ENCODE results near the gene CEACAM7.

Gene CEACAM7

GRCh38 chr19:41638641-41639081, 49.4 kb downstream of the CEACAM7 start:
- no peaks in the 10 kb centered on the region for H3K4me1 ChIP-seq (ENCODE audit: insufficient read depth, low read length, severe bottlenecking)
- H3F3A ChIP-seq (ENCODE audit: insufficient read depth, low read length): no peaks in the 10 kb centered on the region
- no peak overlapping the region for H3K4me3 ChIP-seq (ENCODE audit: low read depth, low read length, poor library complexity, severe bottlenecking)
- no peaks in the 10 kb centered on the region for H4K20me1 ChIP-seq (ENCODE audit: insufficient read depth, low read length)
- H3K79me2 ChIP-seq (ENCODE audit: insufficient read depth, low read length): no peaks in the 10 kb centered on the region
- no peaks in the 10 kb centered on the region for H3K36me3 ChIP-seq (ENCODE audit: insufficient read depth, low read length)
- H3K4me2 ChIP-seq (ENCODE audit: low read length): no peak overlapping the region
- H2AFZ ChIP-seq (ENCODE audit: low read length): no peak overlapping the region
- no peak overlapping the region for H3K27ac ChIP-seq (ENCODE audit: low read depth, low read length, poor library complexity, severe bottlenecking)
- H3K27me3 ChIP-seq (ENCODE audit: insufficient read depth, low read length): no peaks in the 10 kb centered on the region
- H3K9ac ChIP-seq (ENCODE audit: low read length): no peak overlapping the region
- H3K9me2 ChIP-seq (ENCODE audit: low read depth, low read length): no peaks in the 10 kb centered on the region
- H3K9me3 ChIP-seq (ENCODE audit: low read length): no peaks in the 10 kb centered on the region
- TF ChIP-seq, protein P1, sequence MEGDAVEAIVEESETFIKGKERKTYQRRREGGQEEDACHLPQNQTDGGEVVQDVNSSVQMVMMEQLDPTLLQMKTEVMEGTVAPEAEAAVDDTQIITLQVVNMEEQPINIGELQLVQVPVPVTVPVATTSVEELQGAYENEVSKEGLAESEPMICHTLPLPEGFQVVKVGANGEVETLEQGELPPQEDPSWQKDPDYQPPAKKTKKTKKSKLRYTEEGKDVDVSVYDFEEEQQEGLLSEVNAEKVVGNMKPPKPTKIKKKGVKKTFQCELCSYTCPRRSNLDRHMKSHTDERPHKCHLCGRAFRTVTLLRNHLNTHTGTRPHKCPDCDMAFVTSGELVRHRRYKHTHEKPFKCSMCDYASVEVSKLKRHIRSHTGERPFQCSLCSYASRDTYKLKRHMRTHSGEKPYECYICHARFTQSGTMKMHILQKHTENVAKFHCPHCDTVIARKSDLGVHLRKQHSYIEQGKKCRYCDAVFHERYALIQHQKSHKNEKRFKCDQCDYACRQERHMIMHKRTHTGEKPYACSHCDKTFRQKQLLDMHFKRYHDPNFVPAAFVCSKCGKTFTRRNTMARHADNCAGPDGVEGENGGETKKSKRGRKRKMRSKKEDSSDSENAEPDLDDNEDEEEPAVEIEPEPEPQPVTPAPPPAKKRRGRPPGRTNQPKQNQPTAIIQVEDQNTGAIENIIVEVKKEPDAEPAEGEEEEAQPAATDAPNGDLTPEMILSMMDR (IDR thresholded peaks at IDR 0.05; ENCODE audit: low read length): no peak
- TF ChIP-seq EZH2 (IDR thresholded peaks at IDR 0.05; ENCODE audit: borderline replicate concordance, low read length): no peak

DNA sequence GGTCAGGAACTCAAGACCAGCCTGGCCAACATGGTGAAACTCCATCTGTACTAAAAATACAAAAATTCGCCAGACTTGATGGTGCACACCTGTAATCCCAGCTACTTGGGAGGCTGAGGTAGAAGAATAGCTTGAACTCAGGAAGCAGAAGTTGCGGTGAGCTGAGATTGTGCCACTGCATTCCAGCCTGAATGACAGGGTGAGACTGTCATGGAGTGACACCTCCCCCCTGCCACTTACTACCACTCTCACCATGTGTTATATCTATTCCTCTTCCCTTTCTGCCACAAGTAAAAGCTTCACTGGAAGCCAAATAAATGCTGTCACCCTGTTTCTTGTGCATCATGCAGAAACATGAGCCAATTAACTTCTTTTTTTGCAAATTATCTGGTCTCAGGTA, 50.6 kb downstream of the CEACAM7 start:
- no peak overlapping the region for H3K4me2 ChIP-seq (ENCODE audit: low read length)
- H2AFZ ChIP-seq (ENCODE audit: low read length): no peak overlapping the region
- H4K20me1 ChIP-seq (ENCODE audit: insufficient read depth, low read length): no peaks in the 10 kb centered on the region
- H3K4me3 ChIP-seq (ENCODE audit: low read depth, low read length, poor library complexity, severe bottlenecking): no peak overlapping the region
- TF ChIP-seq, protein P1 (IDR thresholded peaks at IDR 0.05; ENCODE audit: low read length): no peak
- TF ChIP-seq EZH2 (IDR thresholded peaks at IDR 0.05; ENCODE audit: borderline replicate concordance, low read length): no peak
- H3K9me3 ChIP-seq (ENCODE audit: low read length): no peaks in the 10 kb centered on the region
- no peak overlapping the region for H3K27ac ChIP-seq (ENCODE audit: low read depth, low read length, poor library complexity, severe bottlenecking)
- H3K36me3 ChIP-seq (ENCODE audit: insufficient read depth, low read length): no peaks in the 10 kb centered on the region
- no peaks in the 10 kb centered on the region for H3K9me2 ChIP-seq (ENCODE audit: low read depth, low read length)
- no peaks in the 10 kb centered on the region for H3K4me1 ChIP-seq (ENCODE audit: insufficient read depth, low read length, severe bottlenecking)
- H3K9ac ChIP-seq (ENCODE audit: low read length): no peak overlapping the region
- H3F3A ChIP-seq (ENCODE audit: insufficient read depth, low read length): no peaks in the 10 kb centered on the region
- no peaks in the 10 kb centered on the region for H3K27me3 ChIP-seq (ENCODE audit: insufficient read depth, low read length)
- no peaks in the 10 kb centered on the region for H3K79me2 ChIP-seq (ENCODE audit: insufficient read depth, low read length)

- Histone ChIP-seq H3K36me3 (ENCODE audit: insufficient read depth, low read length) (no peaks in the 10 kb centered on the region), H3K79me2 (ENCODE audit: insufficient read depth, low read length) (no peaks in the 10 kb centered on the region), H3K9me2 (ENCODE audit: low read depth, low read length) (no peaks in the 10 kb centered on the region), H3K4me3 (ENCODE audit: low read depth, low read length, poor library complexity, severe bottlenecking) (no peak overlapping the region), H3K4me1 (ENCODE audit: insufficient read depth, low read length, severe bottlenecking) (no peaks in the 10 kb centered on the region), H3K9ac (ENCODE audit: low read length) (no peak overlapping the region), H3K27ac (ENCODE audit: low read depth, low read length, poor library complexity, severe bottlenecking) (no peak overlapping the region), H3F3A (ENCODE audit: insufficient read depth, low read length) (no peaks in the 10 kb centered on the region), H3K9me3 (ENCODE audit: low read length) (peaks cover 10% of the 10 kb centered on the region), H2AFZ (ENCODE audit: low read length) (no peak overlapping the region), H3K27me3 (ENCODE audit: insufficient read depth, low read length) (no peaks in the 10 kb centered on the region; the same call in none of the 2 replicates), H4K20me1 (ENCODE audit: insufficient read depth, low read length) (no peaks in the 10 kb centered on the region), H3K4me2 (ENCODE audit: low read length) (no peak overlapping the region)
- TF ChIP-seq, protein P1 (IDR thresholded peaks at IDR 0.05; ENCODE audit: low read length): no peak
- TF ChIP-seq EZH2 (IDR thresholded peaks at IDR 0.05; ENCODE audit: borderline replicate concordance, low read length): no peak
These were observed 59.9 kb downstream of the CEACAM7 start for GRCh38 chr19:41627966-41628675.

Data from OCI-LY1 (cell line).